ENCODE data around the gene CDH5. TPM values are rescaled to one million over a fixed set of nuclear protein-coding genes. Genes with fewer than 3 reads are reported as not detected.

CDH5 gene
- total RNA-seq, 1 experiment from 2014 or later: 0.25 TPM

DNA sequence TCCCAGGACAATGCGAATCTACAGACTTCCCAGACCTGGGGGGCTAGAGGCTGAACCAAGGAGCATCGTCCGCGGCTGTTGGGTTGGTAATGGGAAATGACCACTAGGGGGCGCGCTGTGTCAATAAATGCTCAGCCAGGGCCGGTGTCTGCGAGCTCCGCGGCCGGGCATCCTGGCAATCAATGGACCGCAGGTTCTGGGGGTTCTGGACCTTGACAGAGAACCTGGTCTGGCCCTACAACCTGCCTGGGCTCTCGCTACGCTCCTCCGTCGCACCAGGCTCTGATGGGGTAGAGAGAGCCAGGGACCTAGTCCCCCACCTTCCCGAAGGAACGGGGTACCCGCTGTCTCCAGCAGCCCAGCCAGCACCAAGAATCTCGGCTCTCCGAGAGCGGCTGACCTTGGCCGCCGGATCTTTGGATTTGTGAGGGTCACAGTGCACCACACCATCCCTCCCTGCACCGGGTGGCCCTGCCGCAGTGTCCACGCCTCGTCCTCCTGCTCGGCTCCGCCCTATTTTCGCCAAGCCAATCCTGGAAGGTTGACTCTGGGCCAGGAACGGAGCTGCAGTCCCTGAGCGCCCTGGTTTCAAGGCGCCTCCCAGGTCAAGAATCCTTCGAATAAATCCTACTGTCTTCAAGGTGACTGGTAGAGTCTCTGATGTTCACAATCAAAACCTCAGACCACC, 40.2 kb downstream of the CDH5 start:
- Mint-ChIP-seq H3K4me3 (ENCODE audit: unreplicated experiment) (peak overlapping the region; percentile 75), H3K36me3 (ENCODE audit: insufficient read depth, unreplicated experiment) (no peaks in the 10 kb centered on the region), H3K4me1 (ENCODE audit: low read depth, unreplicated experiment) (peaks cover 9% of the 10 kb centered on the region), H3K27ac (ENCODE audit: unreplicated experiment) (no peak overlapping the region), H3K27me3 (ENCODE audit: insufficient read depth, unreplicated experiment) (peaks cover 7% of the 10 kb centered on the region), H3K9me3 (ENCODE audit: unreplicated experiment) (no peaks in the 10 kb centered on the region)
- peaks cover 4% of the 10 kb centered on the region; the same call in 1 of the 2 replicates for H3K9me3 ChIP-seq
- CTCF ChIA-PET: interaction anchor here (0.5 to 2.3 kb wide), 22 partner anchors 13 to 468 kb away, joined by 3 to 14 read pairs (median 4); partner anchors contain the start of gene CMTM3
- intact Hi-C loops (cut with micrococcal nuclease; ENCODE audit: unreplicated experiment): loop anchor here (1.0 to 5.0 kb wide), 5 partner anchors 36 to 466 kb away; no protein-coding TSS in a partner anchor
- H3K27me3 ChIP-seq (replicated peaks; ENCODE audit: control insufficient read depth, insufficient read depth, low read length): no peaks in the 10 kb centered on the region
- POLR2A ChIA-PET: interaction anchor here (0.6 kb wide), 1 partner anchor 144 kb away, joined by 3 read pairs; no protein-coding TSS in a partner anchor
- peak overlapping the region; percentile 34 for H3K4me3 ChIP-seq (ENCODE audit: low read depth, low read length)
- H3K36me3 ChIP-seq (ENCODE audit: control insufficient read depth, insufficient read depth, low read length): no peaks in the 10 kb centered on the region
- no TSS peak for BruUV-seq (replicated peaks)
- TF ChIP-seq, protein P1, sequence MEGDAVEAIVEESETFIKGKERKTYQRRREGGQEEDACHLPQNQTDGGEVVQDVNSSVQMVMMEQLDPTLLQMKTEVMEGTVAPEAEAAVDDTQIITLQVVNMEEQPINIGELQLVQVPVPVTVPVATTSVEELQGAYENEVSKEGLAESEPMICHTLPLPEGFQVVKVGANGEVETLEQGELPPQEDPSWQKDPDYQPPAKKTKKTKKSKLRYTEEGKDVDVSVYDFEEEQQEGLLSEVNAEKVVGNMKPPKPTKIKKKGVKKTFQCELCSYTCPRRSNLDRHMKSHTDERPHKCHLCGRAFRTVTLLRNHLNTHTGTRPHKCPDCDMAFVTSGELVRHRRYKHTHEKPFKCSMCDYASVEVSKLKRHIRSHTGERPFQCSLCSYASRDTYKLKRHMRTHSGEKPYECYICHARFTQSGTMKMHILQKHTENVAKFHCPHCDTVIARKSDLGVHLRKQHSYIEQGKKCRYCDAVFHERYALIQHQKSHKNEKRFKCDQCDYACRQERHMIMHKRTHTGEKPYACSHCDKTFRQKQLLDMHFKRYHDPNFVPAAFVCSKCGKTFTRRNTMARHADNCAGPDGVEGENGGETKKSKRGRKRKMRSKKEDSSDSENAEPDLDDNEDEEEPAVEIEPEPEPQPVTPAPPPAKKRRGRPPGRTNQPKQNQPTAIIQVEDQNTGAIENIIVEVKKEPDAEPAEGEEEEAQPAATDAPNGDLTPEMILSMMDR (IDR thresholded peaks at IDR 0.05; ENCODE audit: insufficient read depth in 1 of 2, low read depth in 1 of 2, low read length in 1 of 2, severe bottlenecking in 1 of 2, unreplicated experiment in 1 of 2): peak; percentile 81 to 93
- DNase-seq: peak; percentile 74 to 88
- peaks cover 15% of the 10 kb centered on the region; the same call in 1 of the 2 replicates for H3K4me1 ChIP-seq

DNA sequence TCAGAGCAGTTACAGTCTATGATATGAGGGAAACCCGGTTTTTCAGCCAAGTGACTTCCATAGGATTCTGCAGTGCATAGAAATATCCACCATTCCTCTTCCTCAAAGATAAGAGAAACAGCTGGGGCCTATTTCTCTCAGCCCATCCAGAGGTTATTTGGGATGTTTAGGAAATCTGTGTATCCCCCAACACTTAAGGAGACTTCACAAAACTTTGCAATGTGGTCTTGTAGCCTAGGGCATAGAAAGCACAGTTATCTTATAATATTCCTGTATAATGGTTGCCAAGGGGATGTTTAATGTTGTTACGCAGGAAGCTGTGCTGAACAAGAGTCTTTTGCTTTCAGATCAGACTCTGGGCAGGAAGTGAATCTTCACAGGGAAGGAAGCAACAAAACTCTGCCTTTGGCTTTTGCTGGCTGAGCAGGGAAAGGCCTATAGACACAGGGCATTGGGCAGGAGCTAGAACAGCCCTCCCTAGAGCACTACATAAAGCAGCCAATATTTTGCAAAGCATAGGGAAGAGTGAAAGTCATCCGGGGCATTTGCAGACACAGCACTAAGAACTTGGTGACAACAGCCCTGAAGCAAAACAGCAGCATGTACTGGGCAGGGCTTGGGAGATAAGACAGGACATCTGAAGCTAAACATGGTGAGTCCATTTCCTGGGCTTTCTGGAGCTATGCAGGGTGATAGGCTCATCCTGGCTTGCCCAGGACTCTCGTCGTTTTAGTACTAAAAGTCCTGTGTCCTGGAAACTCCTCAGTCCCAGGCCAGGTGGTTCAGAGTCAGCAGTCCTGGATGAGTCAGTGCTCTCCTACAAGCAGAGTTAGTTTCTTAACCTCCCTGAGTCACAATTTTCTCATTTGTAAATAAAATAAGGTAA, 41.9 kb downstream of the CDH5 start:
- Histone ChIP-seq H3K4me1 (peaks cover 15% of the 10 kb centered on the region; the same call in 1 of the 2 replicates), H3K4me3 (ENCODE audit: low read depth, low read length) (no peak overlapping the region), H3K27me3 (replicated peaks; ENCODE audit: control insufficient read depth, insufficient read depth, low read length) (no peaks in the 10 kb centered on the region), H3K36me3 (ENCODE audit: control insufficient read depth, insufficient read depth, low read length) (no peaks in the 10 kb centered on the region), H3K9me3 (peaks cover 4% of the 10 kb centered on the region; the same call in 1 of the 2 replicates)
- intact Hi-C loops (cut with micrococcal nuclease; ENCODE audit: unreplicated experiment): loop anchor here (5.0 kb wide), 4 partner anchors 34 to 464 kb away; no protein-coding TSS in a partner anchor
- Mint-ChIP-seq H3K4me1 (ENCODE audit: low read depth, unreplicated experiment) (peaks cover 9% of the 10 kb centered on the region), H3K27me3 (ENCODE audit: insufficient read depth, unreplicated experiment) (peaks cover 7% of the 10 kb centered on the region), H3K4me3 (ENCODE audit: unreplicated experiment) (no peak overlapping the region), H3K27ac (ENCODE audit: unreplicated experiment) (peak overlapping the region; percentile 39), H3K36me3 (ENCODE audit: insufficient read depth, unreplicated experiment) (no peaks in the 10 kb centered on the region), H3K9me3 (ENCODE audit: unreplicated experiment) (no peaks in the 10 kb centered on the region)
- TF ChIP-seq, protein P1 (IDR thresholded peaks at IDR 0.05; ENCODE audit: insufficient read depth in 1 of 2, low read depth in 1 of 2, low read length in 1 of 2, severe bottlenecking in 1 of 2, unreplicated experiment in 1 of 2): no peak
- no peak for DNase-seq
- ChIA-PET CTCF (interaction anchor here (0.7 to 2.0 kb wide), 2 partner anchors 35 to 460 kb away, joined by 3 to 9 read pairs; no protein-coding TSS in a partner anchor), POLR2A (interaction anchor here (0.6 kb wide), 1 partner anchor 462 kb away, joined by 8 read pairs; no protein-coding TSS in a partner anchor)
- no TSS peak for BruUV-seq (replicated peaks)

DNA sequence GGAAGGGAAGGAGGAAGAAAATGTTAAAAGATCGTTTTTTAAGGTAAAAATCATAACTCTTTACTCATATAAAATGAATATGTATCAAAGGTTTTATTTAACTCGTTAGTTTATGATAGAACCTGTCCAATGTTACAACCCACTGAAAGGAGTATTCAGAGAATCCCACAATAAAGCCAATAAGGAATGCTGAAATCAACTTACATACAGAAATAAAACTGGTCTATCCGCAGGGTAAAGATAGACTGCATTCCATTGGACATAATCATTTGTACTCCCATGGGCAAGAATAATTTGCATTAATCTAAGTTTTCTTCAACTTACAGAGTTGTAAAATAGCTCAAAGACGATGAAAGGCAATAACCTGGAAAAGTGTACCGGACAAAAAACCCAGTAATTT, 42.7 kb downstream of the CDH5 start:
- Mint-ChIP-seq H3K4me1 (ENCODE audit: low read depth, unreplicated experiment) (peaks cover 9% of the 10 kb centered on the region), H3K27ac (ENCODE audit: unreplicated experiment) (no peak overlapping the region), H3K4me3 (ENCODE audit: unreplicated experiment) (no peak overlapping the region), H3K36me3 (ENCODE audit: insufficient read depth, unreplicated experiment) (no peaks in the 10 kb centered on the region), H3K27me3 (ENCODE audit: insufficient read depth, unreplicated experiment) (peaks cover 7% of the 10 kb centered on the region), H3K9me3 (ENCODE audit: unreplicated experiment) (no peaks in the 10 kb centered on the region)
- Histone ChIP-seq H3K27me3 (replicated peaks; ENCODE audit: control insufficient read depth, insufficient read depth, low read length) (no peaks in the 10 kb centered on the region), H3K4me3 (ENCODE audit: low read depth, low read length) (no peak overlapping the region), H3K36me3 (ENCODE audit: control insufficient read depth, insufficient read depth, low read length) (no peaks in the 10 kb centered on the region), H3K4me1 (peaks cover 15% of the 10 kb centered on the region; the same call in 1 of the 2 replicates), H3K9me3 (peaks cover 8% of the 10 kb centered on the region; the same call in 1 of the 2 replicates)
- intact Hi-C loops (cut with micrococcal nuclease; ENCODE audit: unreplicated experiment): loop anchor here (5.0 kb wide), 4 partner anchors 33 to 463 kb away; no protein-coding TSS in a partner anchor
- no peak for DNase-seq
- ChIA-PET POLR2A (no interaction called here), CTCF (interaction anchor here (0.5 to 0.7 kb wide), 2 partner anchors 459 to 464 kb away, joined by 3 read pairs; no protein-coding TSS in a partner anchor)
- TF ChIP-seq, protein P1 (IDR thresholded peaks at IDR 0.05; ENCODE audit: insufficient read depth in 1 of 2, low read depth in 1 of 2, low read length in 1 of 2, severe bottlenecking in 1 of 2, unreplicated experiment in 1 of 2): no peak
- no TSS peak for BruUV-seq (replicated peaks)
